ENCODE data around the gene USB1. TPM values are rescaled to one million over a fixed set of nuclear protein-coding genes. Genes with fewer than 3 reads are reported as not detected.

USB1 gene
- total and polyA plus RNA-seq, 2 experiments from 2014 or later = 79.6 to 118 TPM

DNA sequence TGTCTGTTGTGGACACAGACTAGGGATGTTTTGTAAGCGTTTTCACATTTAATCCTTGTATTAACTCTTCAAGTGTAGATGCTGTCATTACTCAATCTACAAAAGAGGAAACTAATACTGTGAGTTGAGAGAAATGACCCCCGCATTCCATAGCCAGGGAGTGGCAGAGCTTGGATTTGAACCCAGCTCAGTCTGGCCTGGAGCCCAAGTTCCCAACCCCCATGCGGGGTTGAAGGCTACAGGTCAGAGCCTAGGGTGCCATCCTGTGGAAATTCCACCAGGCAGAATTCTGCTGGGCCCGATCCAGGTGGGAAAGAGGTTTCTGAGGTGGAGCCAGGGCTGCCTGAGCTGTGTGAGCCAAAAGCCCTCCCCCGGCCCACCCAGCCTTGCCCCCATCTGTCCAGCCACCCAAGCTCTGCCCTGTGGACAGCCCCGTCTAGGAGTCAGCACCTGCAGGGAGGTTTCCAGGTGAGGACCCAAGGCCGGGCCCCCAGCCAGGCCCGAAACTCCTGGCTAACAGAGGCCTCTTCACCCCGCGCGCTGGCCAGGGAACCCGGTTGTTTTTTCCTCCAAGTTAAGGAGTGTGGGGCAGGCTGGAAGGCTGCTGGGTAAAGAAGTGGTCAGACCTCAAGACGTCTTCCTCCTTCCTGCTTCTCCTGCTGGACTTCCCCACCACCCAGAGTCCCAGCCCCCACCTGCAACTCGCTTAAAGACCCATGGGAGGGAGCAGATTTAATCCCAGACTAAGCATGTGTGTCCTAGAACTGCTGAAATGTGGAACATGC lies 30.0 kb downstream of the USB1 start (continued):
- TF ChIP-seq, protein P1, sequence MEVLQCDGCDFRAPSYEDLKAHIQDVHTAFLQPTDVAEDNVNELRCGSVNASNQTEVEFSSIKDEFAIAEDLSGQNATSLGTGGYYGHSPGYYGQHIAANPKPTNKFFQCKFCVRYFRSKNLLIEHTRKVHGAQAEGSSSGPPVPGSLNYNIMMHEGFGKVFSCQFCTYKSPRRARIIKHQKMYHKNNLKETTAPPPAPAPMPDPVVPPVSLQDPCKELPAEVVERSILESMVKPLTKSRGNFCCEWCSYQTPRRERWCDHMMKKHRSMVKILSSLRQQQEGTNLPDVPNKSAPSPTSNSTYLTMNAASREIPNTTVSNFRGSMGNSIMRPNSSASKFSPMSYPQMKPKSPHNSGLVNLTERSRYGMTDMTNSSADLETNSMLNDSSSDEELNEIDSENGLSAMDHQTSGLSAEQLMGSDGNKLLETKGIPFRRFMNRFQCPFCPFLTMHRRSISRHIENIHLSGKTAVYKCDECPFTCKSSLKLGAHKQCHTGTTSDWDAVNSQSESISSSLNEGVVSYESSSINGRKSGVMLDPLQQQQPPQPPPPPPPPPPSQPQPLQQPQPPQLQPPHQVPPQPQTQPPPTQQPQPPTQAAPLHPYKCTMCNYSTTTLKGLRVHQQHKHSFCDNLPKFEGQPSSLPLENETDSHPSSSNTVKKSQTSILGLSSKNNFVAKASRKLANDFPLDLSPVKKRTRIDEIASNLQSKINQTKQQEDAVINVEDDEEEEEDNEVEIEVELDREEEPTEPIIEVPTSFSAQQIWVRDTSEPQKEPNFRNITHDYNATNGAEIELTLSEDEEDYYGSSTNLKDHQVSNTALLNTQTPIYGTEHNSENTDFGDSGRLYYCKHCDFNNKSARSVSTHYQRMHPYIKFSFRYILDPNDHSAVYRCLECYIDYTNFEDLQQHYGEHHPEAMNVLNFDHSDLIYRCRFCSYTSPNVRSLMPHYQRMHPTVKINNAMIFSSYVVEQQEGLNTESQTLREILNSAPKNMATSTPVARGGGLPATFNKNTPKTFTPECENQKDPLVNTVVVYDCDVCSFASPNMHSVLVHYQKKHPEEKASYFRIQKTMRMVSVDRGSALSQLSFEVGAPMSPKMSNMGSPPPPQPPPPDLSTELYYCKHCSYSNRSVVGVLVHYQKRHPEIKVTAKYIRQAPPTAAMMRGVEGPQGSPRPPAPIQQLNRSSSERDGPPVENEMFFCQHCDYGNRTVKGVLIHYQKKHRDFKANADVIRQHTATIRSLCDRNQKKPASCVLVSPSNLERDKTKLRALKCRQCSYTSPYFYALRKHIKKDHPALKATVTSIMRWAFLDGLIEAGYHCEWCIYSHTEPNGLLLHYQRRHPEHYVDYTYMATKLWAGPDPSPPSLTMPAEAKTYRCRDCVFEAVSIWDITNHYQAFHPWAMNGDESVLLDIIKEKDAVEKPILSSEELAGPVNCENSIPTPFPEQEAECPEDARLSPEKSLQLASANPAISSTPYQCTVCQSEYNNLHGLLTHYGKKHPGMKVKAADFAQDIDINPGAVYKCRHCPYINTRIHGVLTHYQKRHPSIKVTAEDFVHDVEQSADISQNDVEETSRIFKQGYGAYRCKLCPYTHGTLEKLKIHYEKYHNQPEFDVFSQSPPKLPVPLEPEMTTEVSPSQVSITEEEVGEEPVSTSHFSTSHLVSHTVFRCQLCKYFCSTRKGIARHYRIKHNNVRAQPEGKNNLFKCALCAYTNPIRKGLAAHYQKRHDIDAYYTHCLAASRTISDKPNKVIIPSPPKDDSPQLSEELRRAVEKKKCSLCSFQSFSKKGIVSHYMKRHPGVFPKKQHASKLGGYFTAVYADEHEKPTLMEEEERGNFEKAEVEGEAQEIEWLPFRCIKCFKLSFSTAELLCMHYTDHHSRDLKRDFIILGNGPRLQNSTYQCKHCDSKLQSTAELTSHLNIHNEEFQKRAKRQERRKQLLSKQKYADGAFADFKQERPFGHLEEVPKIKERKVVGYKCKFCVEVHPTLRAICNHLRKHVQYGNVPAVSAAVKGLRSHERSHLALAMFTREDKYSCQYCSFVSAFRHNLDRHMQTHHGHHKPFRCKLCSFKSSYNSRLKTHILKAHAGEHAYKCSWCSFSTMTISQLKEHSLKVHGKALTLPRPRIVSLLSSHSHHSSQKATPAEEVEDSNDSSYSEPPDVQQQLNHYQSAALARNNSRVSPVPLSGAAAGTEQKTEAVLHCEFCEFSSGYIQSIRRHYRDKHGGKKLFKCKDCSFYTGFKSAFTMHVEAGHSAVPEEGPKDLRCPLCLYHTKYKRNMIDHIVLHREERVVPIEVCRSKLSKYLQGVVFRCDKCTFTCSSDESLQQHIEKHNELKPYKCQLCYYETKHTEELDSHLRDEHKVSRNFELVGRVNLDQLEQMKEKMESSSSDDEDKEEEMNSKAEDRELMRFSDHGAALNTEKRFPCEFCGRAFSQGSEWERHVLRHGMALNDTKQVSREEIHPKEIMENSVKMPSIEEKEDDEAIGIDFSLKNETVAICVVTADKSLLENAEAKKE (CRISPR knock-in tag; IDR thresholded peaks at IDR 0.05) = no peak

DNA sequence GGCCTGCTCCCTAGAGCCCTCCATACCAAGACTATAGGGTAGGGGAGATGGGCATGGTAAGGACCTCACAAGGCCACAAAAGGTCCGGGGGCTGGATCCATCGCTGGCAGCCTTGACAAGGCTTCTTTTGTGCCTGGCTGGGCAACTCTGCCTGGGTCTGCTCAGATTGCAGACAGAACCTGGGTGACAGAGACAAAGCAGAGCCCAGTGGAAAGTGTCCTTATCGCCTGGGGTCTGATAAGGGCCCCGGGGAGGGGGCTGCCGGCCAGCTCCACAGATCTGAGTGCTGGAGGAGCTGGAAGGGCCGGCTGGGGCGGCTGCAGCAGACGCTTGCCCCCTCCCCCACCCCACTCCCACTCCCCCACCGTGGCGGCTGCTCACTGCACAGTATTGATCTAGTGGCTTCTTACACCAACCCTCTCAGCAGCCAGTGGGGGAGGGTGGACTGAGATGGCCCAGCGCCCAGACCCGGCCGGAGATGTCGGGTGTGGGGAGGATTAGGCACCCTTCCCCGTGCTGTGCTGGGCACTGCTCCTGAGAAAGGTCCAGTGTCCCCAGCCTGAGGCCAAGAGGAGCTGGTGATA lies 31.6 kb downstream of the USB1 start:
- Mint-ChIP-seq H3K27ac (no peak overlapping the region), H3K36me3 (ENCODE audit: low read depth) (peaks cover 19% of the 10 kb centered on the region), H3K27me3 (ENCODE audit: insufficient read depth, low read depth, poor library complexity) (peaks cover 8% of the 10 kb centered on the region), H3K9me3 (peaks cover 4% of the 10 kb centered on the region; the same call in 1 of the 3 replicates), H3K4me1 (peaks cover 37% of the 10 kb centered on the region), H3K4me3 (no peak overlapping the region)
- peaks cover 2% of the 10 kb centered on the region; the same call in 1 of the 2 replicates for H4K20me1 ChIP-seq (replicated peaks; ENCODE audit: insufficient read depth)
- H3K4me1 ChIP-seq (ENCODE audit: insufficient read depth) = peaks cover 24% of the 10 kb centered on the region
- 0 out of 2 replicates have a peak overlapping the region, but pooled peaks have one; percentile 32 for H3K4me2 ChIP-seq
- no peaks in the 10 kb centered on the region for H3K9me2 ChIP-seq (ENCODE audit: insufficient read depth)
- H3K4me3 ChIP-seq = no peak overlapping the region
- ATAC-seq (no peak; the same call in 2 of the 3 replicates), DNase-seq (ENCODE audit: low spot score) (no peak)
- H2AFZ ChIP-seq = no peak overlapping the region
- no peaks in the 10 kb centered on the region for H3K36me3 ChIP-seq (ENCODE audit: insufficient read depth)
- H3K27ac ChIP-seq (ENCODE audit: low read depth) = no peak overlapping the region
- 0 out of 2 replicates have a peak, but pooled peaks cover 2% of the 10 kb centered on the region for H3F3A ChIP-seq (replicated peaks; ENCODE audit: low read depth)
- peaks cover 40% of the 10 kb centered on the region for H3K79me2 ChIP-seq (replicated peaks; ENCODE audit: insufficient read depth)
- H3K27me3 ChIP-seq (ENCODE audit: insufficient read depth) = no peaks in the 10 kb centered on the region
- TF ChIP-seq ZNF114 (CRISPR knock-in tag; IDR thresholded peaks at IDR 0.05) (no peak), STAT1 (IDR thresholded peaks at IDR 0.05; ENCODE audit: unreplicated experiment) (no peak)
- TF ChIP-seq, protein P2, sequence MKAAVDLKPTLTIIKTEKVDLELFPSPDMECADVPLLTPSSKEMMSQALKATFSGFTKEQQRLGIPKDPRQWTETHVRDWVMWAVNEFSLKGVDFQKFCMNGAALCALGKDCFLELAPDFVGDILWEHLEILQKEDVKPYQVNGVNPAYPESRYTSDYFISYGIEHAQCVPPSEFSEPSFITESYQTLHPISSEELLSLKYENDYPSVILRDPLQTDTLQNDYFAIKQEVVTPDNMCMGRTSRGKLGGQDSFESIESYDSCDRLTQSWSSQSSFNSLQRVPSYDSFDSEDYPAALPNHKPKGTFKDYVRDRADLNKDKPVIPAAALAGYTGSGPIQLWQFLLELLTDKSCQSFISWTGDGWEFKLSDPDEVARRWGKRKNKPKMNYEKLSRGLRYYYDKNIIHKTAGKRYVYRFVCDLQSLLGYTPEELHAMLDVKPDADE (IDR thresholded peaks at IDR 0.05) = no peak
- TF ChIP-seq, protein P1 (CRISPR knock-in tag; IDR thresholded peaks at IDR 0.05) = no peak

All from GM23338 (cell line).